Loucy (cell line): ENCODE results near the gene FAM83C.

Experiments used
- H2AFZ ChIP-seq: fragments of 200-600 bp; sonication (generic); 2 replicates; pipeline ENCODE4 v1.6.0; 2016; ENCODE audit warnings: antibody characterized with exemption, mild to moderate bottlenecking, low read length, moderate library complexity
- H3F3A ChIP-seq: fragments of 200-600 bp; 2 replicates; pipeline ENCODE4 v1.6.0; 2016; ENCODE audit warnings: antibody characterized with exemption, low read depth, mild to moderate bottlenecking
- H3K27me3 ChIP-seq: fragments of 200-600 bp; sonication (generic); 2 replicates; pipeline ENCODE4 v1.6.1; 2014; ENCODE audit warnings: low read length, mild to moderate bottlenecking; ENCODE audit not compliant: insufficient read depth, poor library complexity, severe bottlenecking
- H3K36me3 ChIP-seq: fragments of 200-600 bp; sonication (generic); 2 replicates; pipeline ENCODE4 v1.6.1; 2016; ENCODE audit warnings: low read length; ENCODE audit not compliant: insufficient read depth
- H3K4me1 ChIP-seq: fragments of 200-600 bp; sonication (generic); 2 replicates; pipeline ENCODE4 v1.5.1; 2014; ENCODE audit warnings: low read length, mild to moderate bottlenecking; ENCODE audit not compliant: insufficient read depth, poor library complexity, severe bottlenecking
- H3K4me2 ChIP-seq: fragments of 200-600 bp; sonication (generic); 2 replicates; pipeline ENCODE4 v1.6.0; 2014; ENCODE audit warnings: antibody characterized with exemption, low read length, low read depth, mild to moderate bottlenecking; ENCODE audit not compliant: poor library complexity, severe bottlenecking
- H3K4me3 ChIP-seq: fragments of 200-600 bp; sonication (generic); 2 replicates; pipeline ENCODE4 v1.5.1; 2014; ENCODE audit warnings: low read length, mild to moderate bottlenecking, mixed read lengths; ENCODE audit not compliant: poor library complexity, severe bottlenecking
- H3K79me2 ChIP-seq: fragments of 200-600 bp; sonication (generic); 2 replicates; pipeline ENCODE4 v1.6.1; 2014; ENCODE audit warnings: low read length; ENCODE audit not compliant: insufficient read depth
- H3K9ac ChIP-seq: fragments of 200-600 bp; sonication (generic); 2 replicates; pipeline ENCODE4 v1.6.0; 2014; ENCODE audit warnings: mild to moderate bottlenecking, low read depth, low read length, moderate library complexity; ENCODE audit not compliant: poor library complexity, severe bottlenecking
- H3K9me2 ChIP-seq: fragments of 200-600 bp; sonication (generic); replicated peaks from 2 replicates; pipeline ENCODE4 v1.6.1; 2016; ENCODE audit warnings: low read depth, low read length, mixed read lengths
- H3K9me3 ChIP-seq: fragments of 200-600 bp; sonication (generic); 2 replicates; pipeline ENCODE4 v1.6.1; 2014; ENCODE audit warnings: mild to moderate bottlenecking, antibody characterized with exemption, low read length, low read depth; ENCODE audit not compliant: insufficient read depth
- H4K20me1 ChIP-seq: fragments of 200-600 bp; sonication (generic); 2 replicates; pipeline ENCODE4 v1.6.0; 2014; ENCODE audit warnings: antibody characterized with exemption, low read length, mild to moderate bottlenecking; ENCODE audit not compliant: insufficient read depth, poor library complexity, severe bottlenecking
- CTCF ChIP-seq: fragments of 200-600 bp; sonication (generic); conservative IDR thresholded peaks from 2 replicates; pipeline ENCODE4 v1.5.1; 2014; ENCODE audit warnings: mild to moderate bottlenecking, antibody characterized with exemption, low read length
- EZH2phosphoT487 ChIP-seq: fragments of 200-600 bp; IDR thresholded peaks from 2 replicates; pipeline ENCODE4 v1.6.1; 2018; ENCODE audit warnings: antibody characterized with exemption, mild to moderate bottlenecking, moderate library complexity, borderline replicate concordance

FAM83C gene

GRCh38 chr20:35297740-35298139, 5.5 kb upstream of the FAM83C start:
- no peak for TF ChIP-seq EZH2phosphoT487
- TF ChIP-seq CTCF, result no peak
- H3K27me3 ChIP-seq, result no peaks in the 10 kb centered on the region
- H3K9me2 ChIP-seq, result no peaks in the 10 kb centered on the region
- no peaks in the 10 kb centered on the region for H3K4me1 ChIP-seq
- H3K79me2 ChIP-seq, result no peaks in the 10 kb centered on the region
- H3K4me3 ChIP-seq, result no peak overlapping the region
- no peak overlapping the region for H2AFZ ChIP-seq
- no peak overlapping the region for H3K9ac ChIP-seq
- H3K4me2 ChIP-seq, result no peak overlapping the region
- H3K36me3 ChIP-seq, result no peaks in the 10 kb centered on the region
- H4K20me1 ChIP-seq, result no peaks in the 10 kb centered on the region
- H3K9me3 ChIP-seq, result no peaks in the 10 kb centered on the region
- no peaks in the 10 kb centered on the region for H3F3A ChIP-seq

GRCh38 chr20:35297155-35297554, 4.9 kb upstream of the FAM83C start:
- no peak overlapping the region for H3K4me3 ChIP-seq
- H3K27me3 ChIP-seq, result no peaks in the 10 kb centered on the region
- no peaks in the 10 kb centered on the region for H3K36me3 ChIP-seq
- no peaks in the 10 kb centered on the region for H3K4me1 ChIP-seq
- no peaks in the 10 kb centered on the region for H3K9me2 ChIP-seq
- no peaks in the 10 kb centered on the region for H3K9me3 ChIP-seq
- TF ChIP-seq CTCF, result no peak
- TF ChIP-seq EZH2phosphoT487, result no peak
- no peaks in the 10 kb centered on the region for H3K79me2 ChIP-seq
- no peaks in the 10 kb centered on the region for H3F3A ChIP-seq
- no peaks in the 10 kb centered on the region for H4K20me1 ChIP-seq
- no peak overlapping the region for H3K4me2 ChIP-seq
- no peak overlapping the region for H3K9ac ChIP-seq
- no peak overlapping the region for H2AFZ ChIP-seq

- Histone ChIP-seq H3F3A (no peaks in the 10 kb centered on the region), H3K9me3 (no peaks in the 10 kb centered on the region), H3K4me2 (no peak overlapping the region), H3K9ac (no peak overlapping the region), H3K4me1 (no peaks in the 10 kb centered on the region), H3K4me3 (no peak overlapping the region), H2AFZ (no peak overlapping the region), H3K79me2 (no peaks in the 10 kb centered on the region), H3K27me3 (no peaks in the 10 kb centered on the region), H3K9me2 (no peaks in the 10 kb centered on the region), H4K20me1 (no peaks in the 10 kb centered on the region), H3K36me3 (no peaks in the 10 kb centered on the region)
- TF ChIP-seq CTCF (no peak), EZH2phosphoT487 (no peak)
Observed at GRCh38 chr20:35296101-35296554, 3.9 kb upstream of the FAM83C start.
